NCI-H510A (cell line): ENCODE measurements around the gene OLAH.
"Not testable (repeated sequence)": the region's sequence is repeated elsewhere in the genome, so short reads cannot be mapped to it uniquely, and the experiment has no call there.

ENCODE experiments used
- DNase-seq: peaks from one replicate; lab custom pipeline; 2025; lab: John Stamatoyannopoulos, UW

The OLAH gene

DNA sequence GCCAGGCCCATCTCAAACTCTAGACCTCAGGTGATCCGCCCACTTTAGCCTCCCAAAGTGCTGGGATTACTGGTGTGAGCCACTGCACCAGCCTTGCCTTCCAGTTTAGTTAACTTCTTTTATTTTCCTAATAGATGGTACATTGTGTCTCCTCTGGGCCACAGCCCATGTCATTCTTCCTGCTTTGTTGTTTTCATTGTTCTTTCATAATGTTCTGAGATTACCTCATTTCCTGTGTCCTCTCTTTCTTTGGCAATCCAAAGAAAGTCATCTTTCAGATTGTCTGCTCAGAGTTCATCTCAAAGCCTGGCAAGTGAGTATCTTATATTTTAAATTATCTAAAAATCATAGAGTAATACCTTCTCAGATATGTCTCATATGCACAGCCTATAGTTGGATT is at the start of gene OLAH:
Gene OLAH, plus strand, starts transcription at position 270 of the 400 bp plus-strand sequence. CDS start 3,346 bp downstream, outside the sequence.
- DNase-seq = no peak

DNA sequence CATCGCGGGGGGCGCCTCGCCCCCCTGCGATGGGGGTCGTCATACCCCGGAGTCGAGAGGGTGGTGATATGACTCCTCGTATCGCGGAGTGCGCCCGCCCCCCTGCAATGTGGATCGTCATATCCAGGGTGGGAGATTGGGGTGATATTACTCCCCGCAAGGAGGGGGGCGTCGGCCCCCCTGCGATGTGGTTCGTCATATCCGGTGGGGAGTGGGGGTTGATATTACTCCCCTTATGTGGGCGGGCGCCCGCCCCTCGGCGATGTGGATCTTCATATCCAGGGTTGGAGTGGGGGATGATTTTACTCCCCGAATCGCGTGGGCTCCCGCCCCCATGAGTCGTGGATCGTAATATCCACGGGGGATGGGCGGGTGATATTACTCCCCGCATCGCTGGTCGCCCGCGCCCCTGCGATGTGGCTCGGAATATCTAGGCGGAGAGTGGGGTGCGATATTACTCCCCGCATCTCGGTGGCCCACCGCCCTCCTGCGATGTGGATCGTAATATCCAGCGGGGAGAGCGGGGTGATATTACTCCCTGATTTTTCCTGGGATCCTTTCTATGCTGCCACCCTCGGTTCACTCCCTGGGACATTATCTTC is 47.7 kb upstream of the OLAH start:
- DNase-seq = no peak

DNA sequence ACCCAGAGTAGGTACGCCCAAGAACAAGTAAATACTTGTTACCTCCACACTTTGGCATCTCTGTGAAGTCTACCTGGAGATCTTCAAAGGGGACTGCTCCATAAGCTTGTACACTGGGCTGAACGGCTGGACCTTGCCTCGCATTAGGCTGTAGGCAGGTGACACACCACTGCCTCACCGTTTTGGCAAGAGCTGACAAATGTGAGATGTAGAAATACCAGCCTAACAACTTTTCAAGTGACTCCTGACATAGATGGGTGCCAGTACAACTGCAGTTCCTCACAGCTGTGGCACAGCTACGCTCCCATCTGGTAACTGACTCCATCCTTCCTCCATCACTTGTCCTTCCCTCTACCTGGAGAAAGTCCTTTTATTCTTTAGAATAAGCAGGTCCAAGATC is 30.2 kb upstream of the OLAH start:
- DNase-seq = peak; percentile 29

DNA sequence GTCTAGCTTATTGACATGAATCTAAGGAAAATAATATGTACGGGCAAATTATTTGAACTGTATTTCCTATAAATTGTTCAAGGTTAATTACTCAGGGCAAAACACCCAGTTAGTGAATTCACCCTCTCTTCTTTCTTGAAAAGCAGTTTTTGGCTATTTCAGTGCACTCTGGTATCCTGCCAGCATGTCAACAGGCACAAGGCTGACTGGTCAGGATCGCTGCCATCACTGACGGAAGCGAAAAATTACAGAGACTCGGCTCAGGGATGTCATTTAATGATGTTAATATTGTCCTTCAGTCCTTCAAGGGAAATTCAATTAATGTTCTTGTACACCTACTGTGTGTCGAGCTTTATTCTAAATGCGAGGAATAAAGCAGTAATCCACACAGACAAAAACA is 28.3 kb upstream of the OLAH start:
- no peak for DNase-seq

DNA sequence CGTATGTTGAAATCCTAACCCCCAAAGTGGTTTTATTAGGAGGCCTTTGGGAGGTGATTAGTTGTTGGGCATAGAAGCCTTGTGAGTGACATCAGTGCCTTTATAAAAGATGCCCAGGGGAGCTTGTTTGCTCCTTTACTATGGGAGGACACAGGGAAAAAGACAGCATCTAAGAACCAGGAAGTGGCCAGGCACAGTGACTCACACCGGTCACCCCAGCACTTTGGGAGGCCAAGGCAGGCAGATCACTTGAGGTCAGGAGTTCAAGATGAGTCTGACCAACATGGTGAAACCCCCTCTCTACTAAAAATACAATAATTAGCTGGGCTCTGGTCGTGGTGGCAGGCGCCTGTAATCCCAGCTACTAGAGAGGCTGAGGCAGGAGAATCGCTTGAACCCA is 22.8 kb upstream of the OLAH start:
- DNase-seq = not testable (repeated sequence)

DNA sequence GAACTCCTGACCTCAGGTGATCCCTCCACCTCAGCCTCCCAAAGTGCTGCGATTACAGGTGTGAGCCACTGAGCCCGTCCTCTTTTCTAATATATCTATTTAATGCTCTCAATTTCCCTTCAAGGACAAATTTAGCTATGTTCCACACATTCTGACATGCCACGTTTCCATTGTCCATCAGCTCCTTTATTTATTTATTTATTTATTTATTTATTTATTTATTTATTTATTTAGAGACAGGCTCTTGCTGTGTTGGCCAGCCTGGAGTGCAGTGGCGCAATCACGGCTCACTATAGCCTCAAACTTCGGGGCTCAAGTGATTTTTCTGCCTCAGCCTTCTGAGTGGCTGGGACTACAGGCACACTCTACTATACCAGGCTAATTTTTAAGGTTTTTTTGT is 20.7 kb upstream of the OLAH start:
- not testable (repeated sequence) for DNase-seq

DNA sequence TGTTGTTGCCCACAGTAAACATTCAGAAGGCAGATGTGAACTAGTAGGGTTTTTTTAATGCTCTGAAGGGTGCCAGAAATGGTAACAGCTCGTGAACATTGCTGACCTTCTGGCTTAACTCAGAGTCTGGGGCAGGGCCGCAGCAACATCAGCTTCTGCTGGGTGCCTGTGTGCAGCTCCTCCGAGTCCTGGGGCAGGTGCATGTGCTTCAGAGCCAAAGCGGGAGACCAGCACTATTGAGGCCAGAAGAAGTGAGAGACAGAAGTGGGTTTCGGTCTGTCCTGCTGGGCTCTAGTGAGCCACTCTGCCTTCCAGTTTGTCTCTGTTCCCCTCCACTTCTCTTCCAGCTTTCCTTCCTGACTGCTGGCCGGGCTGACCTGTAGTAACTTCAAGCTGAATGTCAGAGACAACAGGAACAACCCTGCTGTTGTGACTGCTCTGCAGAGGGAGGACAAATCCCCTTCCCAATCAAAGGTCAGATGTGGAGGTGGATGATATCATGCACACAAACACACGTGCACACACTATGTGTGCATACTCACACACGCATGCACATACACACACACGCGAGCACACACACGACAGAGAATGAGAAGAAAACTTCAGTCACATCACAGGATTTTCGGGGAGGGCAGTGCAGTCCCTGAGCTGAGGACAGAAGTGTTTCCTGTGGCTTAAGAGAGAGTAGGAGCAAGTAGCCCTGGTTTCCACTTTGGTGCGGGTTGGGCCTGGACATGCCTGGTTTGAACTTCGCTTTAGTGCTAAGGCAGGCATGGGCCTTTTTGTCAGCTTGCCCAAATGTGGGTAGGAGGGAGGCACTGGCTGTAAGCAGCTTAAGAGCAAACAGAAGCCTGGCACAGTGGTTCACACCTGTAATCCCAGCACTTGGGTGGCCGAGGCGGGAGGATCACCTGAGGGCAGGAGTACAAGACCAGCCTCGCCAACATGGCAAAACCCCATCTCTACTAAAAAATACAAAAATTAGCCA is 19.4 kb upstream of the OLAH start:
- not testable (repeated sequence) for DNase-seq

DNA sequence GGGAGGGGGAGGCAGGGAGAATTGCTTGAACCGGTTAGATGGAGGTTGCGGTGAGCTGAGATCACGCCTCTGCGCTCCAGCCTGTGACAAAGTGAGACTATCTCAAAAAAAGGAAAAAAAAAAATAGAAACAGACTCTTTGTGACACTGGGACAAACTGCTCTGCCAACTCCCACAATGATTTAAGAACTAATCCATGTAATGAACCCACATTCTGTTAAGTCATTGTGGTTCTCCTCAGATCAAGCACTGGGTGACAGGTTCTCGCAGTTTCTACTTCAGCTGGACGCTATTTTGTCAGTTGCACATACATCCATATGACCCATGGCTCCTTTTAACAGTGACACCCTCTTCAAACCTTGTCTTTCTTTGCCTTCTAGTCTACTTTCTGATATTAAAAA is 18.7 kb upstream of the OLAH start:
- not testable (repeated sequence) for DNase-seq

DNA sequence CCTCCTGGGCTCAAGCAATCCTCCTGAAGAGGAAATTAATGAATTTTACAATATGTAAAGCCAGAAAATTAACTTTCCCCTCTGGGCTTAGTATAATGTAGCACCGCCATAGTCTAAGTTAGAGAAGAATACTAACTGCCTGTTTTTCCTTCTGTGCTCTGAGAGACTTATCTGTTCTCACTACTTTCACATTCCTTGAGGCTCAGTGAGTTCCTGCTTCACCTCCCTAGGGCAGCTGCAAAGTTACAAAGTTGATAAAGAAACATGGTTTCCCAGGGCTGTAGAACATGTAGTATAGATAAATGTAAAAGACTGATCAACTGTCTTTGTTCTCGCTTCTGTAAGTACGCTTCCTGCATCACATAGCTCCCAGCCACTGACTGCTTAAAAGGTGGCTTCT is 16.0 kb upstream of the OLAH start:
- no peak for DNase-seq

DNA sequence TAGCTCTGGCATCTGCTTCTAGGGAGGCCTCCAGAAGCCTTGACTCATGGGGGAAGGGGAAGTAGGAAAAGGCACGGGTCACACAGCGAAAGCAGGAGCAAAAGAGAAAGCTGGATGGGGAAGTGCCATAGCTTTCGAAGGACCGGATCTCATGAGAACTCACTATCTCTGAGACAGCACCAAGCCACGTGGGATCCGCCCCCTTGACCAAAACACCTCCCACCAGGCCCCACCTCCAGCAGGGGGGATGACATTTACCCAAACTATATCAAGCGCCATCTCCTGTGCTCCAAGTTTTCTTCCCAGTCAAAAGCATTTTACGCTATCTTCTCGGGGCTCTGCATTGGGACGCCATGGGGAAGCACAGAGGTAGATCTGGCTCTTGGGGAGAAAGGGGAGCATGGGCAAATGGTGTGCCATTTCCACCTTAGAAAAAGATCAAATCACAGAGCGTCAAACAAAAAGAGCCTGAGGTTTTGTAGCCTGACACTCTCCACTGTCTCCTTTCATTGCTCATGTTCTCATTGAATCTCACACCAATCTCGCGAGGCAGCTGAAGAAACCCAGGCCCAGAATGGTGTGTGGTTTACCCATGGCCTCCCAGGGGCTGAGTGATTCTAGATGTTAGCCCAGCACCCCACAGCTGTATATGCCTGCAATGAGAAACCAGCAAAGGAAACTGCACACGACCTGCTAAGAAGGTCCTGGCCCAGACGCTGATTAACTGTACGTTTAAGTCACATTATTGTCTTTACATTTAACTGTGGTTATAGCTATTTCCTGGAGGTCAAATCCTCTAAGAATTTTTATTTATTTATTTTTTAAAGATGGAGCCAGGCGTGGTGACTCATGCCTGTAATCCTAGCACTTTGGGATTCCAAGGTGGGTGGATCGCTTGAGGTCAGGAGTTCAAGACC is 8.1 kb upstream of the OLAH start:
- DNase-seq = no peak

DNA sequence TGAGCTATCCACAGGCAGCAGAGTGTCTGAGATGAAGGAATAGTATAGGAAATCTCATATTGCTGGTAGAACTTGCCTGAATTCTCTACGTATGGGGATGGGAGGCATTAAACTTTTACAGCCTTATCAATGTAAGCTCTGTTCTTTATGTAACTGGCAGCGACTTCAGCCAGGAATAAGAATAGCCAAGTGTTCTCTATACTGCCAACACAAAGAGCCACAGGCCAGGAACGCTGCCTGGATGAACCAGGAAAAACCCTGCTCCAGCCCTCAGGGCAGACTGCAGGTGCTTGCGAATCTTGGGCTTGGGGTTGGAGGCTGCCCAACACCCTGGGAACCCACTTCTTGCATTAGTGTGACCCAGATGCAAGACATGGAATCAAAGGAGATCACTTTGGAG is 6.1 kb upstream of the OLAH start:
- DNase-seq = no peak

DNA sequence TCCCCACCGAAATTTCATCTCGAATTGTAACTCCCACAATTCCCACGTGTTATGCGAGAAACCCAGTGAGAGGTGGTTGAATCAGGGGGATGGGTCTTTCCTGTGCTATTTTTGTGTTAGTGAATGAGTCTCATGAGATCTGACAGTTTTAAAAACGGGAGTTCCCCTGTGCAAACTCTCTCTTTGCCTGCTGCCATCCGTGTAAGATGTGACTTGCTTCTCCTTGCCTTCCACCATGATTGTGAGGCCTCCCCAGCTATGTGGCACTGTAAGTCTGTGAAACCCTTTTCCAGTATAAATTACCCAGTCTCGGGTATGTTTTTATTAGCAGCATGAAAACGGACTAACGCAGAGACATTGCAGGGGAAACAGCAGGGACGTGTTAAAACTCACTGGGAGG is 5.3 kb upstream of the OLAH start:
- no peak for DNase-seq

DNA sequence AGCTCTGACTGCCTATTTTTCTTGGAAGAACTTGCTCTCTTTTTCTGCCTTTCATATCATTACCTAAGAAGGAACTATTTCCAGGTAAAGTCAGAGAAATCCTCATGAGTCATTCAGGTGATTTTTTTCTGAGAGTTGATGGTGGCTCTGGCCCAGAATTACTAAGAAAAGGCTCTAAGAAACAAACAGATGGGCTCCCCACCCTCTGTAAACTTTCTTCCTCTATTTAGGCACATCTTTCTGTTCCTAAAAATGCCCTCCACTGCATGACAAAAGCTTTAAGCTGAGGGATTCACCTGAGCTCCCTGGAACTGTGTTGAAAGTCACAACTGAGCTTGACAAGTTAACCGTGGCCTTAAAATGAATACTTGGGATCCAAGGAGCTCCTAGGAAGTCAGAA is 1.6 kb downstream of the OLAH start:
- no peak for DNase-seq

DNA sequence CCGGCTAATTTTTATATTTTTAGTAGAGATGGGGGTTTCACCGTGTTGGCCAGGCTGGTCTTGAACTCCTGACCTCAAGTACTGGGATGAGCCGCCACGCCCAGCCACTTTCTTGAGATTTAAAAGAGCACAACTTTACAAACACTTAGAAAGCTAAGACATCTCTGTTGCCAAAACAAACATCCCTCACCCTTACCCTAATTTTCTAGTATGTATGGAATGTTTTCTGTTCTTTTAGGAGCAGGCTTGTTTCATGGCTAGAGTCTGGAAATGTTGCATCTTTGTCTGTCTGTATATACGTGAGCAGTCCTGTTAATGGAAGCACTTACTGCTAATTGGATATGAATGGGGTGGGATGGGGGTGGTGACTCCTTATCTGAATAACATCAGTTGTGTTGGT is 2.9 kb downstream of the OLAH start:
- DNase-seq = no peak

DNA sequence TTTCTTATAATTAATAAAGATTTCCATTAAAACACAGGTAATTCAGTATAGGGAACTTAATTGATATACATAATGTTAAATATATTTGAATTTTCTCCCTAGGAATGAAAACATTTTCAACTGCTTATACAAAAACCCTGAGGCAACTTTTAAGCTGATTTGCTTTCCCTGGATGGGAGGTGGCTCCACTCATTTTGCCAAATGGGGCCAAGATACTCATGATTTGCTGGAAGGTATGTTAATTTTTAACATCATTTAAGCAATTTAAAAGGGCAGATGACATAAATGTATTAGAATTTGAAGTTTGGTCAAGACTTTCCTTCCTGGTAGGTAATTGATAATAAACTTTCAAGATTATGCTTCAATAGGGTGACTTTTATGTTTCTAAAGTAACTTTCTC is 5.8 kb downstream of the OLAH start:
- no peak for DNase-seq

DNA sequence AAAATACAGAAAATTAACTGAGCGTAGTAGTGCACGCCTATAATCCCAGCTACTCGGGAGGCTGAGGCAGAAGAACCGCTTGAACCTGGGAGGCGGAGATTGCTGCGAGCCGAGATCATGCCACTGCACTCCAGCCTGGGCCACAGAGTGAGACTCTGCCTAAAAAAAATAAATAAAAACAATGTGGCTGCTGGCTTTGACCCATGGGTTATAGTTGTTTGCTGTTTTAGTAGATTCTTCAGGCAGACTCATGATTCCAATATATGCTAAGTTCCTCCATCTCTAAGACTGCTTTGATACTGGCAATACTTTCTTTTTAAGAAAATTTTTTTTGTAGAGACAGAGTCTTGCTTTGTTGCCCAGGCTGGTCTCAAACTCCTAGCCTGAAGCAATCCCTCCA is 8.4 kb downstream of the OLAH start:
- no peak for DNase-seq

DNA sequence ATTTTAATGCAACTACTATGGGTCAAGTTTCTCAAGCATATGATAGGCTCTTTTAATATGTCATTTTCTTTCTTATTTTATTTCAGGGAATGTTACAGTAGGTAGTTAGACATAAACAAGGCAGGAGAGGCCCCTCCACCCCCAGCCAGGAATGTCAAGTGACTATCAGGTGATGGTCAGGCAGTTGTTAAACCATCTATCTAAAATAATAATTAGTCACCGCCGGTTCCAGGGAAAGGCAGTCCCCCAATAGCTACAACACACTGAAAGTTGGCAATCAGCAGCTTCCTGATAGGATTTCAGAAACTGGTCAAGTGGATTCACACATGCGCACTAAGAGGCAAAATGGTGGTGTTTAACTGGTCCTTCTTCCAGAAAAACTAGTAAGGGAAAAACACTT is 9.3 kb downstream of the OLAH start:
- DNase-seq = no peak

DNA sequence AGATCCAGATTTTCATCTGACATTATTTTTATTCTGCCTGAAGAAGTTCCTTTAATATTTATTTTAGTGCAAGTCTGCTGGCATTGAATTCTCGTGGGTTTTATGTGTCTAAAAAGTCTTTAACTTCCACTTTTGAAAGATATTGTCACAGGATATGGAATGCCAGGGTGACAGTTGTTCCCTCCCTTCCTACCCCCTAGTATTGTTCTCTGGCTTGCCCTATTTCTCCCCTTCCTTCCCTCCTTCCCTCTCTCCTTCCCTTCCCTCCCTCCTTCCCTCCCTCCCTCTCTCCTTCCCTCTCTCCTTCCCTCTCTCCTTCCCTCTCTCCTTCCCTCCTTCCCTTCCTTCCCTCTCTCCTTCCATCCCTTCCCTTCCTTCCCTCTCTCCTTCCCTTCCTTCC is 14.9 kb downstream of the OLAH start:
- DNase-seq = no peak

DNA sequence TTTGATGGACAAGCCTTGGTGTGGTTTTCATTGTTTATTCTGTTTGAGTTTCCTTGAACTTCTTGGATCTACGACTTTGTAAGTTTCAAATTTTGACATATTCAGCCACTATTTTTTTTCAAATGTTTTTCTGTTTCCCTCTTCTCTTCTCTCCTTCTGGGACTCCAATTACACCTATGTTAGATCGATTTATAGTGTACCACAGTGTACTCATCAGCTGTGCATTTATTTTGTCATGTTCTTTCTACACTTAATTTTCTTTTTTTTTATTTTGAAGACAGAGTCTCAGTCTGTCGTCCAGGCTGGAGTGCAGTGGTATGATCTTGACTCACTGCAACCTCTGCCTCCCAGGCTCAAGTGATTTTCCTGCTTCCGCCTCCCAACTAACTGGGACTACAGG is 16.2 kb downstream of the OLAH start:
- no peak for DNase-seq

DNA sequence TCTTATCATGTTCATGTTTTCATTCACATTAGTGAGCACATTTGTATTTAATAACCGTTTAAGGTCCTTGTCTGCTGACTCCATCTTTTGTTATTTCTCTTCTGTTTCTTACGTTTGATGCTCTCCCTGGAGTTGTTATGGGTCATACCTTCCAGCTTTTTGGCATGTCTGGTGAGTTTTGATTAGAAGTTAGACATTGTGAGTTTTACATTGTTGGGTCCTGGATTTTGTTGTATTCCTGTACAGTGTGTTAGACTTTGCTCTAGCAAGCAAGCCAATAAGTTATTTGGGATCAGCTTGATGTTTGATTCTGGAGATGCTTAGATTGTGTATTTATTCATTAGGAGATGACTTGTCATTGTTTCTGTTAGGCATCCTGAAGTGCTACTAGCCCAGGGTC is 16.9 kb downstream of the OLAH start:
- DNase-seq = no peak

DNA sequence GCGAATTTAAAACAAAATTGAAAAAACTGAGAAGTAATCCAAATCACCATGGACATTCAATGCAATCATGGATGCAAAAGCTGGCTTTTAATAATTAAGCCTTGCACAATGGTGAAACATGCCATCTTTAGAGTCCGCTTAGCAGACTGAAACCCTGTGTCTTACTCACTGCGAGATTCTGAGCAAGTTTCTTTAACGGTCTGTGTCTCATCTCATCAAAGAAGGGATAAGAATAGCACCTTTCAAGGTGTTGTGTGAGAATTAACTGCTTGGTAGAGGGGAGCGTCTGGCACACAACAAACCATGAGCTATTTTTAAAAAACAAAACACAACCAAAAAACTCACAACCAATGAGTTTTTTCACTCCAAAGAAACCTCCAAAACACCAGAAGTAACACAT is 23.4 kb downstream of the OLAH start:
- no peak for DNase-seq

DNA sequence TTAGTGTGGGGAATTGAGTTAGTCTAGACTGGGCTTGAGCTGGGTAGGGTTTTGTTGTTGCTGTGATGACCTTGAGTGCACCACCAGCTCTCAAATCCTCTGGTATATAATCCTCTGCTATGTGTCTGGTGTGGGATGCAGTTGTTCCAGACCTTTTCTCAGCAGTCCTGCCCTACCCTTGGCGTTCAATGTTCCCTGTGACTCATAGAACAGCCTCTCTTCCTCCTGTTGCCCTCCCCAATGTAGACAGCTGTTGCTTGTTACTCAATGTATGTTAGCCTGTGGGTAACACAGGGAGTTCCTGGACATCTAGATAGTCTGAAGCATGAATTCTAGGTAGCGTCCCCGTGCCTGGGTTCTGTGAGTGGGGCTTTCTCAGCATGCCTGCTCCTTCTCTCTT is 25.1 kb downstream of the OLAH start:
- DNase-seq = no peak
